Esophagus squamous epithelium (tissue), 4 donors: Measurements from ENCODE around the gene TLE1.

Source experiments
- CTCF ChIP-seq, 6 experiments: fragments of 450-650 bp in 4 of 6; fragments of 200-600 bp in 2 of 6; sonication (generic) in 2 of 6; IDR thresholded peaks; one replicate each; pipeline ENCODE4 v1.5.1; 2016 to 2019; ENCODE audit warnings: antibody characterized with exemption in 6 of 6, mild to moderate bottlenecking in 4 of 6, moderate library complexity in 4 of 6
- POLR2A ChIP-seq, 4 donors: fragments of 450-650 bp; IDR thresholded peaks; one replicate each; pipeline ENCODE4 v1.6.1; 2017; ENCODE audit warnings: antibody characterized with exemption in 4 of 4, mild to moderate bottlenecking in 4 of 4, moderate library complexity in 3 of 4

- no peak for TF ChIP-seq CTCF (IDR thresholded peaks at IDR 0.05)
- TF ChIP-seq POLR2A (IDR thresholded peaks at IDR 0.05): no peak
Measured at GRCh38 chr9:81627481-81627880, 61.9 kb downstream of the TLE1 start.
